CD4-positive, alpha-beta T cell treated with Interferon gamma for 1 hour (primary cell): ENCODE data around the gene CSNK1E.

ENCODE experiments used
- DNase-seq: peaks from one replicate; pipeline ENCODE4 v3.0.0-alpha.2; 2020

Gene CSNK1E

DNA sequence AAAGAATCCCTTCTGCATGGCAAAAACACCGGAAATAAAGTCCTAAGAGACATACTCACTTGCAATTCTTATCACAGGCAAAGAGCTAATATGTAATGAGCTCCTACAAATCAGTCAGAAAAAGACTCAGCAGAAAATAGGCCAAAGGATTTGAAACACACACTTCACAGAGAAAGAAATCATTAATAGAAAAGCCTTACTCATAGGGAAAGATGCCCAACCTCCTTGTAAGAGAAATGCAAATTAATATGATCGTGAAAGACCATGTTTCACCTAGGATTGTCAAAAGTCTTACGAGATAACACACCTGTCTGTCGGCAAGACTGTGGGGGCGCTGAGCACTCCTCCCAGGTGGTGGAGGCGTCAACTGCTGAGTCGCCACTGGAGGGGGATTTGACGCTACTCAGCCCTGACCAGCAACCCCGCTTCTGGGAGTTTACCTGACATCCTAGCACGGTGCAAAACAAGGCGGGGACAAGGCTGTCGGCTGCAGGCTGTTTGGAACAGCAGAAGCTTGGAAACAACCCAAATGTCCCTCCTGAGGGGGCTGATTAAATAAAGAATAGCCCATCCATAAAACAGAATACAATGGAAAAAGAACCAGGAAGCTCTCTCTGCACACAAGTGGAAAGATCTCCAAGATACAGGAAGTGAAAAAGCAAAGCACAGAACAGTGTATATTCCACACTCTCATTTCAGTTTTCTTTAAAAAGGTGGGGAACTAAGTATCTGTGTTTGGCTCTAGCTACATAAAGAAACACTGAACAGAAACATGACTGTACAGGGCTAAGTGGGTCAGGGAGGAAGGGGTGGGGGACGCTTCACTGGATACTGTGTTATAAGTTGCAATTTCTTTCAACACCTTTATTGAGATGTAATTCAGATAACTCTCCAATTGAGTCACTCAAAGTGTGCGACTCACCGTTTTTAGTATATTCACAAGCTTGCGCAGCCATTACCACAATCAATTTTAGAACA, 11.5 kb downstream of the CSNK1E start:
- DNase-seq = peak; percentile 37

DNA sequence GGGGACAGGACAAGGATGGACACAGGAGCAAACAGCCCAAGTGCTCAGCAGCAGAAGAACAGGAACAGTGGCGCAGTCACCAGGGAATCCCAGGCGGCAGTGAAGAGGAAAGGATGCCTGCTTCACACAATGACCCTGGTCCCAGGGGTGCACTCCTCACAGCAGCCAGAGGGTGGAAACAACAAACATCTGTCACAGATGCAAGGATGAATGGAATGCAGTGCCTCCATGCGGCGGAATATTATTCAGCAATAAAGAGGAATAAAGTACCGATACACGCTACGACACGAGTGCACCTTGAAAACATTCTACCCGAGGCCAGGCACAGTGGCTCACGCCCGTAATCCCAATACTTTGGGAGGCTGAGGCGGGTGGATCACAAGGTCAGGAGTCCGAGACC, 12.7 kb downstream of the CSNK1E start:
- DNase-seq = no peak

DNA sequence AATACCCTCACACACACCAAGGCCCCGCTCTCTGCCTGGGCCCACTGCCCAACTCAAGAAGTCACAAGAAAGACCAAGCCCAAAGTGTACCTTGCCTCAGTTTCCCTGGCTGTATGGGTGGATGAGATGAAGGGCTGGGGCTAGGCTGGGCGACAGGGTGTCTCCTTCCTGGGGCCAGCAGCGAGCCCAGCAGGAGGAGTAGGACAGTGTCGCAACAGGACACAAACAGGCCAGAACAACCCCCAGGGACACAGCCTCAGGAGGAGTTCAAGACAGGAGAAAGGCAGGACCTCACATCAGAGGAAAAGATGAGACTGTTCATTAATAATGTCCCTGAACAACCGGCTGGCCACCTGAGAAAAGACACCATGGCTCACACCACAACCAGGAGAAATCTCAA, 13.3 kb downstream of the CSNK1E start:
- no peak for DNase-seq

DNA sequence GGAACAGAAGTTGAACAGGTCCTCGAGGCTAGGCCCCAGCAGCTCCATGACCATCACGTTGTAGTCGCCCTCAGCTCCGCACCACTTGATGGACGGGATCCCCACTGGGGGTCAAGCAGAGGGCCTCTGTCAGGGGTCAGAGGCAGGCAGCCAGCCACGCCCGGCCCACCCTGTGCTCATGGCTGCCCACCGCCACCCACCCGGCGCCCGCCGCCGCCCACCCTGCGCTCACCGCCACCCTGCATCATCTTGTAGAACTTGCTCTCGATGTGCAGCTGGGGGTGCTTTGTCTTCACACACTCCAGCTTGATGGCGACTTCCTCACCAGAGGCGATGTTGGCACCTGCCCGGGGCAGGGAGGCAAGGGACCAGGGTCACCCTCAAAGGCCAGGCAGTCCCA, 14.3 kb downstream of the CSNK1E start:
- no peak for DNase-seq

DNA sequence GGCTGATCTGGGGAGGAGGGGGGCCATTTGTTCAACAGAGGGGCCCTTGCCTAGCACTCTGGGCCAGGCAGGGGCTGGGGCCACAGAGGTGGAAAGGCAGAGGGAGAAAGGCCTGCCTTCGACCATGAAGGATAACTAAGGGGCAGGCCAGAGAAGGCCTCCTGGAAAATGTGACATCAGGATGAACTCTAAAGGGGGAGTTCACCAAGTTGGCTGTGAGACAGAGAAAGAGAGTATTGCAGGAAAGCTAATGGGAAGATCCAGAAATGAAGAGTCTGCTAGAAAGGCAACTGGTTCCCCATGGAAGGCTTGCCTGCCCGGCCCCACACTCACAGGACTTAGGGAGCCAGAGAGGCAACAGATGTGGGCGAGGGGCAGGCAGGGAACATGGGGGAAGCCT, 16.3 kb downstream of the CSNK1E start:
- DNase-seq = no peak

DNA sequence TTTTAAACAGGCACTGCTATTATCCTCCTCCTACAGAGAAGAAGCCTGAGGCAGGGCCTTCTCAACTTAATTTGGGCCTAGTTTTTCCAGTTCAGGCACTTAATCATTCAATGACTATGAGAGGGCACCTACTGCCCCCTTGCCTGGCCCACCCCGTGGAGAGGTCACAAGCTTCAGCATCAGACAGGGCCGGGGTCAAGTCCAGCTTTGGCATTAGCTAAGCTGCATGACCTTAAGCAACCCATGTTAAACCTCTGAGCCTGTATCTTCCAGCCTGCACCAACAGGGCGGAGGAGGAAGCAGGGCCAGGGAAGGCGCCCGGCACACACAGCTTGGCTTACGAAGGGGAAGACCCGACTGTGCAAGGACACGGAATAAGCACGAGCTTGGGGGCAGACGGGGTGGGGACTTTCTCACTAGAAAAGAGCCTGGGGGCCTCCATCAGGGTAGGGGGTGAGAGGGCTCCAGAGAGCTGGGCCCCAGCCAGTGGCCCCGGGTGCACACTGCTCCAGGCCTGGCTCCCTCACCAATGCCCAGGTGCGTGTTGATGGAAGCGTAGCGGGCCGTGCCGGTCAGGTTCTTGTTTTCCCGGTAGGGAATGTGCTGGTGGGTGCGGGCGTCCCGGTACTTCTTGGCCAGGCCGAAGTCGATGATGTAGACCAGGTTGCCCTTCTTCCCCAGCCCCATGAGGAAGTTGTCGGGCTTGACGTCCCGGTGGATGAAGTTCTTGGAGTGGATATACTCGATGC, 16.9 kb downstream of the CSNK1E start:
- DNase-seq = no peak

DNA sequence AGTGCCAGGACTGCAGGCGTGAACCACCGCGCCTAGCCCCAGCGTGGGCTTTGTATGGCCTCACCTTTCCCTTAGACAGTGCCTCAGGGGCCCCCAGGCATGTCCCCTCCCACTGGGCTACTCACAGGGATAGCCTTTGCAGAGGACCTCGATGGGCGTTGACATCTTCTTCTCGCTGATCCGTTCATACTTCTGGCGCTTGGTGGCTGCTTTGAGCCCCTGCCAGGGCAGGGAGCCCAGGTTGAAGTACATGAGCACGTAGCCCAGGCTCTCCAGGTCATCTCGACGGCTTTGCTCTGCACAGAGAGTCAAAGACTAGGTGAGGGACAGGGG, 17.5 kb downstream of the CSNK1E start:
- no peak for DNase-seq

DNA sequence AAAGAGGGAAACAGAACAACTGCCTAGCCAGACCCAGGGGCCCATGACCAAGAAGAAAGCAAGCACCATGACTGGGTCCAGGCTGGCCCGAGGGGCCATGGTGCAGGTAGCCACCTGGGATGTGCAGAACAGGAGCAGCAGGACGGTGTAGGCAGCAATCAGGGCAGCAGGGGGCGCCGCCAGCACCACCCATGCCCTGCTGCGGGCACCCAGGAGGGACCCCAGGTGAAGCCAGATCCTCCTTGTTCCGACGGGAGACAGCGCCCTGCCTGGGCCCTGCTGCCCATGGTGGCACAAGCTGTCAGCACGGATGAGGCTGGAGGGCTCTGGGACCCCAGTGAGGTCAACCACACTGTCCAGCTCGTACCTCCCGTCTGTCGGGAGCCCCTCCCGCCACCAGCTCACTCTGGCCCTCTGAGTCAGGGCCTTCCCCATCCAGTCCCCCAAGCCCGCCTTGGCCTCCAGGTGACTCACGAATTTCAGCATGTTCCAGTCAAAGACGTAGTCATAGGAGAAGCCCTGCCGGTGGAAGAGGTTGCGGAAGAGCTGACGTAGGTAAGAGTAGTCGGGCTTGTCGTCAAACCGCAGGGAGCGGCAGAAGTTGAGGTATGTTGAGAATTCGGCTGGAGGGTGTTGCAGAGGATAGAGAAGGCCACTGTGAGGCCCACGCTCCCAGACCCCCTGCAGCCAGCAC, 18.8 kb downstream of the CSNK1E start:
- peak; percentile 34 for DNase-seq

DNA sequence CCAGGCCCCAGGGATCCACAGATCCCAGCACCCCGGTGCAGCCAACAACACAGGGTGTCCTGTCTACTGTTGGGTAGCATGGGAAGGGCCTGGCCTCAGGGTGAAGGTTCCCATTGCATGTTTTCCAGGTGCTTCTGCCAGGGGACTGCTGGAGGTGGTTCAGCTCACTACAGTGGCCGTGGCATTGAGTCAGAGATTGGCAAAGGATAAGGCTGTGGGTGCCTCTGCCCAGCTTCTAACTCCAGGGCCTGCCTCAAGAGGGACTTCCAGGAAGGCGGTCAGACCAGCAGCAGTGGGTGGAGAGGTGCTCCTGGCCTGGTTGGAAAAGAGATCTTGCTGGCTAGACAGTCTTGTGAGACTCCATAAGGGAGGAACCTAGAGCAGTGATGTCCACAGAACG, 20.9 kb downstream of the CSNK1E start:
- DNase-seq = no peak

DNA sequence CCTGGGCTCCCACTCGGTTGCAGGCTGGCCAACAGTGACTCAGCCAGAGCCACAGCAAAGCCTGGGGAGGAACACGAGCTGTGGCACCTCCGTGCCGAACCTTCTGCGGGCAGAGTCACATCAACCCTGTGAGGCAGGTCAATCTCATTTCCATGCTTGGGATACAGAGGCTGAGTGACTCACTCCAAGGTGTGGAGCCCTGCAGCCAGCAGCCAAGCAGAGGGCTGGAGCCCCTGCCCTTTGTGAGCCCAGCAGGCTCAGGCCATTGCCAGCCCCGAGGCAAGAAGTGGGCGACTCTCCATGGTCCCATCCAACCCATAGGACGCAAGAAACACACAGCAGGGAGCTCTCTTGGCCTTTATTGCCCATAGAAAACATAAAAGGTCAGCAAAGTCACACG, 21.4 kb downstream of the CSNK1E start:
- no peak for DNase-seq

DNA sequence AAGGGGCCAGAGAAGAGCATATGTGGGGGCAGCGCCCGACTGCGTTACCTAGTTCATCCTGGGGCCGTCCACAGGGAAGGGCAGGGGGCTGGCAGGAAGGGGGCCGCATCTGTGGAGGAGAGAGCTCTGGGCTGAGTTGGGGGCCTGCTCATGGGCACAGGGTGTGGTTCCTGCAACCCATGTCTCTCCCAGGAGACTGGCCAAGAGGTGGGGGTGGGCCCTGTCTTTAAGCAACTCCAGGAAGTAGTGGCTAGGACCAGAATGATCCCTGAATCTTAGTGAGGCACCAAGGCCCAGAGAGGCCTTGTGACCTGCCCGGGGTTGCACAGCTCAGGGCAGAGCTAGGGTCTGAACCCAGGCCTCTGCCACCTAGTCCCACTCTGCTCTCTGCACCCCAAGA, 21.9 kb downstream of the CSNK1E start:
- no peak for DNase-seq

DNA sequence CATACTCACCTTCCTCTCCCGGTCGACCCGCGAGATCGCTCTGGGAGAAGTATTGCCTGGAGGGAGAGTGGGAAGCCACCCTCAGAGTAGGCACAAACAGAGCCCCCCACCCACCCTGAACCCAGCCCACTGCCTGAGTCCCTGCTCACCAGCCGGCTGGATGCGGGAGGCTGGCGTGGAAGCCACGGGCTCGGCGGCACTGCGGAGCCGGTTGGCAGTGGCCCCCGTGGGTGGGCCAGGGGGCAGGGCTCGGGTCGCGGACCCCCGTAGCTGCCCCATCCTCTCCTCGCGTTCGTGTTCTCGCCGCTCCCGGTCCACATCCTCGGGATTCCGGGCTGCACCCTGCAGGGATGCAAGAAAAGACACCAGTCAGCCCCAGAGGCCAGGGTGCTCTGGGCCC, 23.0 kb downstream of the CSNK1E start:
- DNase-seq = no peak

DNA sequence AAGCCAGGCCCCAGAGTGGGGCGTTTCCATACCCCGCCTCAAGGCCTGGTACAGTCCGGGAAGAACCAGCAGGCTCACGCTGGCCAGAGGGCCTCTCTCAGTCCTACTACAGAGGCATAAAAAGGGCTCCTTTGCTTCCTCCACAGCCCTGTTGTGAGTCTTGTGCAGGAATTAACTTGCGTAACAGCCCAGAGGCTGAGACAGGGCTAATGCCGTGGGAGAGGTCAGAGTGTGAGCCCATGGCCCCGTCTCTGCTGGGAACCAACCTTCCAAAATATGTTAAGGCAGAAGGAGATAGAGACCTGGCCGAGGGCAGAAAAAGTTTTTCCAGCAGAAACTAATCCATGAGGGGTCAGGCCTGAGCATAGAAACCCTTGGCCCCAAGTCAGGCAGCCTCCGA, 24.5 kb downstream of the CSNK1E start:
- no peak for DNase-seq

DNA sequence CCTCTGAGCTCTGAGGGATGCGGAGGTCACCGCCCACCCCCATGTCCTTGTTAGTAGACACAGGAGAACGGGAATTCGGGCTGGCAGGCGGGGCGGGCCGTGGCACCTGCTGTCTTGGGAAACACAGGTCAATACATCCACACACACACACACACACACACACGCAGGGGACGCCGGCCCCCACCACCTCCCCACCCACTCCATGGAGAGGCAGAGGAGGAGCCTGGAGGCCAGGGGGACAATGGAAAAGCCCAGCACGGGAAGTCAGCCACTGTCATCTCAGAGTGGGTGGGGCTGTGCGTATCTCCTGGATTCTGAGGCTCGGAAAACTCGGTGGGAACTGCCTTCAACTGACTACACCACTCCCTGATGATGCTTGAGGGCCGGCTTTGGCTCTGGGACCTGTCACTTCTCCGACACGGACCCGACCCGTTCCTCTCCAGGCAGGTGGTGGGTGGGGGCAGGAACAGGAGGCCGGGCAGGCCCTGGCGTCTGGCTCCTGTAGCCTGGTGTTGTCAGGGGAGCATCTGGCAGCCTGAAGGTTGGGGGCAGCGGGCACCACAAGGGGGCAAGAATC, 25.9 kb downstream of the CSNK1E start:
- DNase-seq = no peak

DNA sequence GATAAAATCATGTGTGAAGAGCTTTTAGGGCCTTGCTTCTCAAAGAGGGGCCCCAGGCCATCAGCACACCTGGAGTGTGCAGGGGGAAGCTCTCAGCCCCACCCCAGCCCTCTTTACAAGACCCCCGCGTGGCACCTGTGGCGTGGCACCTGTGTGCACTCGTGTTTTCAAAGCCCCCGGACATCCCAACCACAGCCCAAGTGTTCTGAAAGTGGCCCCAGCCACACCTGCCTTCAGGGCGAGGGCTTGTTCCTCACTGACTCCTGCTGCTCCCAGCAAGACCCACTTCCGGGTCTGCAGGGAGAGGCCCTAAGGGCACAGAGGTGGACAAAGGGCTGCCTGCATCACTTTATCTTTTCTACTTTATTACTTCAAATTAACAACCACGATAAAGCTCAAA, 26.9 kb downstream of the CSNK1E start:
- DNase-seq = no peak

DNA sequence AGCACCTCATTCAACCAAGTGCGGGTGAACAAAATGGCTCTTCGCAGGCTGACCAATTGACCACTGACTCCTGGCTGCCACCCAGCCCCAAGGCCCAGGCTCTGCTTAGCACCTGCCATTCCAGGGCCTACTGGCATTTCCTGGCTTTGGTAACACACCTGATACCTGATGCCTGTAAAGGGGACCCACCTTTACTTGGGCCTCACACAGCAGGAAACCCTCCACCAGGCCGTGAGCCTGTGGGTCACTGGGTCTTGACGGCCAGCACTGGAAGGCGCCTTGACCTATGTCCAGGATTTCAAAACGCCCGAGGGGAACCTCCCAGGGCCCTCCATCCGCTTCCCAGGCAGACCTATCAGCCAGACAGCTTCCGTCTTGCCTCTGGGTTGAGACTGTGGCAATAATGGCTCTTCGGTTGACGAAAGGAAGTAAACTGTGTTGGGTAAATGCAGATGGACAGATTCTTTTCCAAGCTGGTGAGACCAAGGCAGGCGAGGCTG, 27.6 kb downstream of the CSNK1E start:
- no peak for DNase-seq

DNA sequence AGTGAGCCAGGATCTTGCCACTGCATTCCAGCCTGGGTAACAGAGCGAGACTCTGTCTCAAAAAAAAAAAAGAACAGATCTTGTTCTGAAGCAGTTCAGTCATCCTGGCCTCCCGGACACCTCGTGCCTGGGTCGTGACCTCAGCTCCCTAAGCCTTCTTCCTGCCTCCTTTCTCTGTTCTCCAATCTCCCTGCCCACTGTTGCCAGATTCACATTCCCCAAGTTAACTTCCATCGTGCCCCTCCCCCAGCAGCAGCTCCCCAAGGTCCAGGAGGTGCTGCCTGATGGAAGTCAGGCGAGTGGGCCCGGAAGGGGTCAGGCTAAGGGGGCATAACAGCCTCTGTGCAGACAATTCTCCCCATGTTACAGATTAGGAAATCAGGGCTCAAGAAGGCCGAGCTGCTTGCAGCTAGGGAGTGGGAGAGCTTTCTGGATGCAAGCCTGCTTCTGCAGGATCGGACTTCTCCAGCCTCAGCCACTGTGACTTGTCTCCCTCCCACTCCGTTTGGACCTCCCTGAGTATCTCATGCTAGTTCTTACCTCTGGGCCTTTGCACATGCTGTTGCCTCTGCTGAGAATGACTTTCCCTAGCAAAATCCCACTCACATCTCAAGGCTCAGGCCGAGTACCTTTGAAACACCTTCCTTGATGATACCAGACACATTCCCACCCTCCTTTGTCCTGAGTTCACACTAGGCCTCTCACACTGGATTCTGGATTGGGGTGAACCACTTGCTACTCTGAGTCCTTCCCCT, 30.1 kb downstream of the CSNK1E start:
- DNase-seq = no peak

DNA sequence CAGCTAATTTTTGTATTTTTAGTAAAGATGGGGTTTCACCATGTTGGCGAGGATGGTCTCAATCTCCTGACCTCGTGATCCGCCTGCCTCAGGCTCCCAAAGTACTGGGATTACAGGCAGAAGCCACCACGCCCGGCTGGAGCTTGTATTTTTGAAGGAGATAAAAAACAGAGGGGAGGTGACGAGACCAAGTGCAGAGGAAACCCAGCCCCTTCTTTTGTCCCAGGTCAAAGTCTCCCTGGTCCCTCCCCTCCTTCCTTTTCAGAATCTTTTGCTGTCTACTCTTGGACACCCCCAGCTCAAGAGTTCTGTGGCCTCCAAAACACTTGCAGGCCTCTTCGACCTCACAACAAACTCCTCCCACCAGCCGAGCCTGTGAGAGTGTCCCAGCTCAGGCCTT, 32.2 kb downstream of the CSNK1E start:
- no peak for DNase-seq

DNA sequence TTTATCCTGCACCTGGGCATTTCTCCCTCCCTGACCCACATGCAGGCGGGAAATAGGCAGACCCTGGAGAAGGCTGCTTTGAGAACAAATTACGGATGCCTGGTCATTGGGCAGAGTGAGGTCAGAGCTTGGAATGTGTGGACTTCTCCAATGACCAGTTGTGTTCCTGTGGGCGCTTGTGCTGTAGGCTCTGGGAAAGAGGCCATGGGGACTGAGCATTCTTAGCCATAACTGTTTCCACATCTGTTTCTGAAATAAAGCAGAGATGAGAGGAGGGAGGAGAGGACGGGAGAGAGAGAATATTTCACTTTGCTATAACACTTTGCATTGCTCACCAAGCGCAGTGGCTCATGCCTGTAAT, 33.2 kb downstream of the CSNK1E start:
- DNase-seq = no peak

DNA sequence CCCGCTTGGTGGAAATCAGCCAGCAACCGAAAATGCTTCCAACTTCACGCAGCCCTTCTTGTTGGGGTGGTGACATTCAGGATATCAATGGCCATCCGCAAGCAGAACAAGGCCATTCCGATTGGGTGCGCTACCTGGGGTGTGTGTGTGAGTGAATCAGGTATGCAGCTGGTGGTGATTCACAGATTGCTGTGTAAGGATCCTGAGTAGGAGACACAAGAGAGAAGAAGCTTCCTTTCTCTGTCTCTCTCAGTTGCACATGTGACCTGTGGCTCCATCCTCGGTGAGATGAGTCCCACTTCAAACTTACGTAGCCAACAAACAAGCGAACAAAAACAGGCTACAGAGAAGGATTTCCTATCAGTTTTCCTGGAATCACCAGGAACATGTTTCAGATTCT, 34.8 kb downstream of the CSNK1E start:
- DNase-seq = no peak

DNA sequence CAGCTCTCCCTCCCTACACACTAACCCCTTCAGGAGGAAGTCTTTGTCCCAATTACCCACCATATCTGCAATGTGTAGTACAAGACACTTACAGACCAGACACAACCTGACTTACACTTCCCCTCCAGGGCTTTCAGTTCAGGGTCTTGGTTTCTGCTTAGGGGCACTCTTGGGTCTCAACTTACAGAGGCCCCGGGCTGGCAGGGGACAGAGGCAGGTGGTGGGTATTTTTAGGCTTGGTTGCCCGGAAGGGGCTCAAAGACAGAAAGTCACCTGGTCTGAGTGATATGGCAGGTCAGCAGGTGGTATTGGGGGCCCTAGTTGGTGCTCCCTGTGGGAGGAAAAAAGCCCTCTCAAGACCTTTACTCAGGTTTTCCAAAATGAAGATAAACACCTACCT, 41.1 kb downstream of the CSNK1E start:
- DNase-seq = no peak

DNA sequence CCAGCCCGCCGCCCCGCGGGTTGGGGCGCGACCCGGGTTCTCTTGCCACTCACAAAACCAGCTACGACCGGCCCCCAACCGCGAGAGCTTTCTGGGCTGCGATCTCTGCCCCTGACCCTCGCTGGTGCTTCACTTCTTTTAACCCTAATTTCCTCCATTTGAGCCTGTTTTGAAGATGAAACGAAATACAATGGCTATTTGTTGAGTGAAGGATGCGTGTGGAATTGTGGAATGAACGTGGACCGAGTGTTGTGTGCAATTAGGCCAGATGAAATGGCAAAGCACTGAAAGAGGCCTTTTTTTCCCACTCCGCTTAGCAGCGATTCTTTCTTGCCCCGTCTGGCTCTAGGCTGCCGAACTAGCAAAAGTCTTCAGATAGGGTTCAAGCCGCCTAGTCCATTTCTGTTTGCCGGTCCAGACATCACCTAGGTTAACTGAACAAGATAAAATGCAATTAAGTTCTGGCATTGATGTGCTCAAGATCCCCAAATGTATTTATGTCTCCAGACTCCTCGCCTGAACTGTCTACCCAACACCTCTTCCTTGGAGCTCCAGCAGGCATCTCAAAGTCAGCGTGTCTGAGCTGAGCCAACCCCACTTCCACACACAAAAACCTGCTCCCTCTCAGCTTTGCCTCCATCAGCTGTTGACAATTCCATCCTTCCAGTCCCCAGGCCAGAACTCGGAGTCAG, 44.0 kb downstream of the CSNK1E start:
- DNase-seq = no peak
